ENCODE results near the gene SNPH.
"Not testable (repeated sequence)": the region's sequence is repeated elsewhere in the genome, so short reads cannot be mapped to it uniquely, and the experiment has no call there.

SNPH gene

DNA sequence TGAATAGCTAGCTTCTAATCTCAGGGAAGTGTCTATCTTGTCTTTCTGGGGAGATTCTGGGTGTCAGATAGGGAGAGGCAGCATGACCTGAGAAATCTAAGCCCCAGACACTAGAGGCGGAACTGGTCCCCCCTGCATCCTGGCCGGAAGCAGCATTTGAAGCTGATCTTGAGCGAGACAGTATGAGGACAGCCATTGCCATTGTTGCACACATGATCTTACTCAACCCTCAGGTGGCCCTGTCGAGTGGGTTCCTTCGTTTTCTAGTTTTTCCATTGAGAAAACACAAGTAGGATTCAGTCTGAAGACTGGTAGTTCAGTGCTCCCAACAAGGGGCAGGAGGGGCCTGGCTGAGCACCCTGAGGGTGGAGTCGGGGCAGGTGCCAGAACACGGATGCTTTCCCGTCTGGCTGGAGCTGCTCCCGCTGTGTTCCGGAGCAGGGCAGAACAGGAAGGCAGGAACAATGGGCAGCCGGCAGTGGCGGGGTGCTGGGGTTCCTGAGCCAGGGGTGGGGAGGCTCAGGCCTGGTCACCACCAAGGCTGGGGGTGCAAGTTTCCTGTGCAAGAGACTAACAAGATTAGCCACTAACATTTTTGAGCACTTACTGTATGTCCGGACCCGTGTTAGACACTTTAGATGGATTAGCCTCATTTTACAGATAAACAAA is 70.7 kb downstream of the SNPH start:
- H3K4me3 Mint-ChIP-seq: no peak overlapping the region
- no peaks in the 10 kb centered on the region for H3K27me3 Mint-ChIP-seq (ENCODE audit: low read depth)
- TF ChIP-seq, protein P1, sequence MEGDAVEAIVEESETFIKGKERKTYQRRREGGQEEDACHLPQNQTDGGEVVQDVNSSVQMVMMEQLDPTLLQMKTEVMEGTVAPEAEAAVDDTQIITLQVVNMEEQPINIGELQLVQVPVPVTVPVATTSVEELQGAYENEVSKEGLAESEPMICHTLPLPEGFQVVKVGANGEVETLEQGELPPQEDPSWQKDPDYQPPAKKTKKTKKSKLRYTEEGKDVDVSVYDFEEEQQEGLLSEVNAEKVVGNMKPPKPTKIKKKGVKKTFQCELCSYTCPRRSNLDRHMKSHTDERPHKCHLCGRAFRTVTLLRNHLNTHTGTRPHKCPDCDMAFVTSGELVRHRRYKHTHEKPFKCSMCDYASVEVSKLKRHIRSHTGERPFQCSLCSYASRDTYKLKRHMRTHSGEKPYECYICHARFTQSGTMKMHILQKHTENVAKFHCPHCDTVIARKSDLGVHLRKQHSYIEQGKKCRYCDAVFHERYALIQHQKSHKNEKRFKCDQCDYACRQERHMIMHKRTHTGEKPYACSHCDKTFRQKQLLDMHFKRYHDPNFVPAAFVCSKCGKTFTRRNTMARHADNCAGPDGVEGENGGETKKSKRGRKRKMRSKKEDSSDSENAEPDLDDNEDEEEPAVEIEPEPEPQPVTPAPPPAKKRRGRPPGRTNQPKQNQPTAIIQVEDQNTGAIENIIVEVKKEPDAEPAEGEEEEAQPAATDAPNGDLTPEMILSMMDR (IDR thresholded peaks at IDR 0.05; ENCODE audit: unreplicated experiment in 3 of 3): no peak
- no peaks in the 10 kb centered on the region for H3K4me1 Mint-ChIP-seq
- H3K27ac Mint-ChIP-seq: no peak overlapping the region
- H3K9me3 Mint-ChIP-seq: no peaks in the 10 kb centered on the region
- H3K36me3 Mint-ChIP-seq (ENCODE audit: low read depth): peaks cover 18% of the 10 kb centered on the region

DNA sequence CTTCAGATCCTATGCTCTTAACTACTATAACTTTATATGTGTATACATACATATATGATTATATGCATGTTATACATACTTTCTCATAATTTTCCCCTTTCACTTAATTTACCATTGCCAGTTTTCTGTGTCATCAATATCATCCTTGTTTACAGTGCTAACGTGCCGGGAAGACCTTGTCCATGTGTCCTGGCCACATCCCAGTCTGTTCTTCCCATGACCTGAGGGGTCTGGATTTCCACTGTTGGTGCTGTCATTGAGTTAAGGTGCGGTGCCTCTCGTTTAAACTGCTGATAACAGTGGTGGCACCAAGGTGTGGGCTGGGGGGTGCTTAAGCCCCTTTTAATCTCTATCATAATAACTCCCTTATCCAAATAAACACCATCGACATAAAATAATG is 71.3 kb downstream of the SNPH start:
- Mint-ChIP-seq H3K4me1 (no peaks in the 10 kb centered on the region), H3K4me3 (no peak overlapping the region), H3K27ac (no peak overlapping the region), H3K27me3 (ENCODE audit: low read depth) (no peaks in the 10 kb centered on the region), H3K36me3 (ENCODE audit: low read depth) (peaks cover 14% of the 10 kb centered on the region), H3K9me3 (no peaks in the 10 kb centered on the region)
- TF ChIP-seq, protein P1 (IDR thresholded peaks at IDR 0.05; ENCODE audit: unreplicated experiment in 3 of 3): no peak

DNA sequence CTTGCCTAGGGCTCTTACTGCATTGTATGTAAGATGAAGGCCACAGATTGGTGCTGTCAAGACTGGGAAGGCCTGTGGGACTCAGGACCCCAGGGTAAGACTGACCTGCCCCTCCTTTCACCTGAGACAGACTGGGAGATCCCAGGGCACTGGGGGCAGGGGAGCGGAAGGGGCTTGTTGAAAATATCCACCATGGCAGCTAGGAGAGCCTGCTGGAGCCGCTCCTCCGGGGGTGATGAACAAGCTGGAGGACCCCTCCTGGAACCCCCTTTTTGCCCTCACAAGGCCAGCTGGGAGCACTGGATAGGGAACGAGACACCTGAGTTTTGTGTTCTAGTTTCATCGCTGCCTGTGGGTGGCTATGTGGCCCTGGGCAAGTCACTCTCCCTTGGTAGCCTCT is 72.0 kb downstream of the SNPH start:
- H3K27me3 Mint-ChIP-seq (ENCODE audit: low read depth): no peaks in the 10 kb centered on the region
- TF ChIP-seq, protein P1 (IDR thresholded peaks at IDR 0.05; ENCODE audit: unreplicated experiment in 3 of 3): no peak
- H3K4me3 Mint-ChIP-seq: no peak overlapping the region
- no peak overlapping the region for H3K27ac Mint-ChIP-seq
- peaks cover 10% of the 10 kb centered on the region for H3K36me3 Mint-ChIP-seq (ENCODE audit: low read depth)
- H3K4me1 Mint-ChIP-seq: no peaks in the 10 kb centered on the region
- no peaks in the 10 kb centered on the region for H3K9me3 Mint-ChIP-seq

DNA sequence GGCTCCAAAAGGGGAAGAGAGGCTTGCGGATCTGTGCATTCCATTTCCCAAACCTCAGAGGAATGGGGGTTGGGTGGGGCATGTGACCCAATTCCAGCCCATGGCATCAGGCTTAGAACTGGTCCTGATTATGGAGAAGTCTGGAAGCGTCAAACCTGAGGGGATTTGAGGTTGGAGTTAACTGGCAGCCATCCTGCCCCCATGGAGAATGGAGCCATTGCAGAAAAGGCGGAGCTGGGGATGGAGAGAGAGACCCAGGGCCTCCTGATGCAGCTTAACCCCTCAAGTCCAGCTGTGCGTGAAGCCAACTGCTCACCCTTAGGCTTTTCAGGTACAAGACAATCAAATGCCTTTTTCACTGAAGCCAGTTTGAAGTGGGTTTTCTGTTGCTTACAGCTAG is 72.7 kb downstream of the SNPH start:
- H3K27me3 Mint-ChIP-seq (ENCODE audit: low read depth): no peaks in the 10 kb centered on the region
- no peaks in the 10 kb centered on the region for H3K4me1 Mint-ChIP-seq
- TF ChIP-seq, protein P1 (IDR thresholded peaks at IDR 0.05; ENCODE audit: unreplicated experiment in 3 of 3): no peak
- H3K36me3 Mint-ChIP-seq (ENCODE audit: low read depth): peaks cover 3% of the 10 kb centered on the region
- no peaks in the 10 kb centered on the region for H3K9me3 Mint-ChIP-seq
- no peak overlapping the region for H3K4me3 Mint-ChIP-seq
- H3K27ac Mint-ChIP-seq: no peak overlapping the region

DNA sequence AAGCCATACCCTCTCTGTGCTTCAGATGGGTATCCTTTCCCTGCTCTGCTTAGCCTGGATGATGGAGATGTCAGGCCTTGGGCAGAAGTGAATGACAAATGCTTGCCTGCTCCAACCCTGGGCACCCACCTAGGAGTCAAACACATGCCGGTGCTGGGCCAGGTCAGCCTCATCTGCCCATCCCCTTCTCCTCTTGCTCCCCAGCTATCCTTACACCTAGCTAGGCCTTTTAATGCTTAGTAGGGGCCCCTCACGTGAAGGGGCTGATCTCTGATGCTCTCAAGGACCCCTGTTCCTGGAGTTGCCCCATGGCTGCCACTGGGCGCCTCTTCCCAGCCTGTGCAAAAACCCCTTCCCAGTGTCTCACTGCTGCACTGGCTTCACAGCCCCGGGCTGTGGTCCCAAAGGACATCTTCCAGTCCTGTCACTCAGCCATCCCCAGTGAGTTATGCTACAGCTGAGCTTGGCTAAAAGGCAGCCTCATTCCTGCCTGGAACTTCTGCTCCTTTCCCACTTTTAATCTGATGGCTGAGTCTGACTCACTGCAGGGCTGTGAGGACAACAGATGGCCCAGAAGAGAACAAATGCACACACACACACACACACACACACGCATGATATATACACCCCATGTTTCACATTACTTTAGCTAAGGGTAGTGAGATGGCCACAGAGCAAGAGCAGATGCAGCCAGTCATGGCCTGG is 75.6 kb downstream of the SNPH start:
- Mint-ChIP-seq H3K36me3 (ENCODE audit: low read depth) (peaks cover 16% of the 10 kb centered on the region), H3K27ac (no peak overlapping the region), H3K27me3 (ENCODE audit: low read depth) (no peaks in the 10 kb centered on the region), H3K4me3 (no peak overlapping the region), H3K4me1 (no peaks in the 10 kb centered on the region), H3K9me3 (peaks cover 3% of the 10 kb centered on the region)
- TF ChIP-seq, protein P1 (IDR thresholded peaks at IDR 0.05; ENCODE audit: unreplicated experiment in 3 of 3): no peak

DNA sequence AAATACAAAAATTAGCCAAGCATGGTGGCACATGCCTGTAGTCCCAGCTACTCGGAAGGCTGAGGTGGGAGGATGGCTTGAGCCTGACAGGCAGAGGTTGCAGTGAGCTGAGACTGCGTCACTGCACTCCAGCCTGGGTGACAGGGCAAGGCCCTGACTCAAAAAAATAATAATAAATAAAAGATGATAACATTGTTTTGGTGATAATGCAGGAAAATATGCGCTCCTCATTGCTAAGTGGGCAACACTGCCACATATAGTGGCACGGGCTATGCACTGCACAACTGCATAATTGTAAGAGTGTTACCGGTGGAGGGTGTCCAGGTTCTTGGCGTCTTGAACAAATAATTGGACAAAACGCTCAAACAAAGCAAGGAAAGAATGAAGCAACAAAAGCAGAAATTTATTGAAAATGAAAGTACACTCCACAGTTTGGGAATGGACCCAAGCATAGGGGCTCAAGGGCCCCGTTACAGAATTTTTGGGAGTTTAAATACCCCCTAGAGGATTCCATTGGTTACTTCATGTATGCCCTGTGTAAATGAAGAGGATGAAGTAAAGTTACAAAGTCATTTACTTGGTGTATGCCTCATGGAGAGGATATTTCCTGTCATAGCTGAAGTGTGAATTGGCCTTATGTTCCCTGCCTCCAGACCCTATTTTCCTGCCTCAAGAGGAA is 77.5 kb downstream of the SNPH start:
- H3K4me1 Mint-ChIP-seq; H3K27me3 Mint-ChIP-seq (ENCODE audit: low read depth); H3K4me3 Mint-ChIP-seq; H3K27ac Mint-ChIP-seq: not testable (repeated sequence)
- peaks cover 16% of the 10 kb centered on the region for H3K9me3 Mint-ChIP-seq
- peaks cover 31% of the 10 kb centered on the region for H3K36me3 Mint-ChIP-seq (ENCODE audit: low read depth)

All from nephron (organoid).